Fibroblast of skin of abdomen (primary cell): ENCODE results near the gene CNPY4.

Experiments used
- DNase-seq: peaks from one replicate; pipeline ENCODE4 v3.0.0-alpha.2; 2013

CNPY4 gene

GRCh38 chr7:100167912-100168323, 48.5 kb downstream of the CNPY4 start:
- DNase-seq, result peak; percentile 10

- no peak for DNase-seq
Measured at GRCh38 chr7:100169147-100169850, 49.9 kb downstream of the CNPY4 start.

- no peak for DNase-seq
Measured at GRCh38 chr7:100170101-100170897, 50.9 kb downstream of the CNPY4 start.

- no peak for DNase-seq
Measured at GRCh38 chr7:100171087-100171681, 51.8 kb downstream of the CNPY4 start.

GRCh38 chr7:100171840-100172239, 52.4 kb downstream of the CNPY4 start:
- DNase-seq, result no peak

GRCh38 chr7:100173806-100174495, 54.5 kb downstream of the CNPY4 start:
- DNase-seq, result no peak

GRCh38 chr7:100174582-100174981, 55.1 kb downstream of the CNPY4 start:
- no peak for DNase-seq
